IMR-90 (cell line): Measurements from ENCODE around the gene SARS2.

ENCODE experiments used
- CEBPB ChIP-seq: IDR thresholded peaks from 2 replicates; pipeline ENCODE4 v1.6.1; 2012; ENCODE audit warnings: low read depth, low read length, improper control_type of control experiment
- CTCF ChIP-seq: conservative IDR thresholded peaks from 2 replicates; pipeline ENCODE4 v1.5.1; 2012; ENCODE audit warnings: mild to moderate bottlenecking, low read depth, low read length, improper control_type of control experiment
- FOS ChIP-seq: fragments of 150-350 bp; IDR thresholded peaks from 2 replicates; pipeline ENCODE4 v1.6.1; 2016; ENCODE audit warnings: low read depth, low read length
- MAFK ChIP-seq: IDR thresholded peaks from 2 replicates; pipeline ENCODE4 v1.6.1; 2012; ENCODE audit warnings: low read depth, low read length, improper control_type of control experiment
- MXI1 ChIP-seq: IDR thresholded peaks from 2 replicates; pipeline ENCODE4 v1.6.1; 2012; ENCODE audit warnings: low read depth, mild to moderate bottlenecking, low read length, moderate library complexity, borderline replicate concordance
- NFE2L2 ChIP-seq: fragments of 150-350 bp; IDR thresholded peaks from 2 replicates; pipeline ENCODE4 v1.6.1; 2016; ENCODE audit warnings: low read depth, mild to moderate bottlenecking, low read length
- POLR2A ChIP-seq: IDR thresholded peaks from 2 replicates; pipeline ENCODE4 v1.6.1; 2012; ENCODE audit warnings: mild to moderate bottlenecking, low read depth, low read length
- RAD21 ChIP-seq: IDR thresholded peaks from 2 replicates; pipeline ENCODE4 v1.6.1; 2012; ENCODE audit warnings: low read length, improper control_type of control experiment
- RFX5 ChIP-seq: IDR thresholded peaks from 2 replicates; pipeline ENCODE4 v1.8.0; 2012; ENCODE audit warnings: low read depth, mild to moderate bottlenecking, low read length, moderate library complexity
- SMC3 ChIP-seq: fragments of 150-350 bp; IDR thresholded peaks from 2 replicates; pipeline ENCODE4 v1.6.1; 2016; ENCODE audit warnings: low read depth, mild to moderate bottlenecking, antibody characterized with exemption, low read length, moderate library complexity
- USF2 ChIP-seq: fragments of 150-350 bp; IDR thresholded peaks from 2 replicates; pipeline ENCODE4 v1.6.1; 2017; ENCODE audit warnings: mild to moderate bottlenecking, antibody characterized with exemption, low read length, low read depth

GRCh38 chr19:38917921-38918491 is 12.6 kb downstream of the SARS2 start:
- no peak for TF ChIP-seq POLR2A
- TF ChIP-seq CEBPB = no peak
- no peak for TF ChIP-seq SMC3
- TF ChIP-seq CTCF = no peak
- TF ChIP-seq NFE2L2 = no peak
- no peak for TF ChIP-seq USF2
- TF ChIP-seq MAFK = no peak
- TF ChIP-seq RFX5 = no peak
- no peak for TF ChIP-seq MXI1
- TF ChIP-seq FOS = no peak
- TF ChIP-seq RAD21 = no peak
